ENCODE data around the gene SLC16A12. TPM values are rescaled to one million over a fixed set of nuclear protein-coding genes. Genes with fewer than 3 reads are reported as not detected.

The SLC16A12 gene
- total and polyA plus RNA-seq, 2 donors (not counting 1 experiment from before 2014, with no cell fraction given) = under 0.01 to 0.26 TPM

DNA sequence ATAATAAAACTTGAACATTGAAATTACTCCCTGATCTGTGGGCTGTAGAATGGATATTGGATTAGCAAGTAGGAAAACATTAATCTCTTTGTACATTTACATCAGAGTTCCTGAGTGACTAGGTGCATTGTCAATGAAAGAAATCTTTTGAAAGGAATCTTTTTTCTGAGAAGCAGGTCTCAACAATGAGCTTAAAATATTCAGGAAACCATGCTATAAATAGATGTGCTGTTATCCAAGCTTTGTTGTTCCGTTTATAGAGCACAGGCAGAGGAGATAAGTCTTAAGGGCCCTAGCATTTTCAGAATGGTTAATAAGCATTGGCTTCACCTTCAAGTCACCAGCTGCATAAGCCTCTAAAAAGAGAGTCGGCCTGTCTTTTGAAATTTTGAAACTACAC, 41.3 kb upstream of the SLC16A12 start:
- no peaks in the 10 kb centered on the region for H4K20me1 ChIP-seq (ENCODE audit: control insufficient read depth, extremely low read depth, insufficient read depth, low read length)
- H3K4me1 ChIP-seq (ENCODE audit: control insufficient read depth, extremely low read depth, insufficient read depth, low read length) = no peaks in the 10 kb centered on the region
- TF ChIP-seq, protein P1, sequence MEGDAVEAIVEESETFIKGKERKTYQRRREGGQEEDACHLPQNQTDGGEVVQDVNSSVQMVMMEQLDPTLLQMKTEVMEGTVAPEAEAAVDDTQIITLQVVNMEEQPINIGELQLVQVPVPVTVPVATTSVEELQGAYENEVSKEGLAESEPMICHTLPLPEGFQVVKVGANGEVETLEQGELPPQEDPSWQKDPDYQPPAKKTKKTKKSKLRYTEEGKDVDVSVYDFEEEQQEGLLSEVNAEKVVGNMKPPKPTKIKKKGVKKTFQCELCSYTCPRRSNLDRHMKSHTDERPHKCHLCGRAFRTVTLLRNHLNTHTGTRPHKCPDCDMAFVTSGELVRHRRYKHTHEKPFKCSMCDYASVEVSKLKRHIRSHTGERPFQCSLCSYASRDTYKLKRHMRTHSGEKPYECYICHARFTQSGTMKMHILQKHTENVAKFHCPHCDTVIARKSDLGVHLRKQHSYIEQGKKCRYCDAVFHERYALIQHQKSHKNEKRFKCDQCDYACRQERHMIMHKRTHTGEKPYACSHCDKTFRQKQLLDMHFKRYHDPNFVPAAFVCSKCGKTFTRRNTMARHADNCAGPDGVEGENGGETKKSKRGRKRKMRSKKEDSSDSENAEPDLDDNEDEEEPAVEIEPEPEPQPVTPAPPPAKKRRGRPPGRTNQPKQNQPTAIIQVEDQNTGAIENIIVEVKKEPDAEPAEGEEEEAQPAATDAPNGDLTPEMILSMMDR (conservative IDR thresholded peaks at IDR 0.05 in 1 of 2, IDR thresholded peaks at IDR 0.05 in 1 of 2; ENCODE audit: low read depth in 1 of 2, low read length in 2 of 2) = no peak
- no peak for TF ChIP-seq EZH2 (IDR thresholded peaks at IDR 0.05; ENCODE audit: low read length, missing control alignments)
- no peaks in the 10 kb centered on the region for H3K9me3 ChIP-seq (ENCODE audit: control insufficient read depth, insufficient read depth, low read depth, low read length)
- H3K9ac ChIP-seq (ENCODE audit: insufficient read depth, low read length) = no peak overlapping the region
- no peak overlapping the region for H3K4me3 ChIP-seq (replicated peaks in 1 of 4; ENCODE audit: control extremely low read depth in 1 of 4, insufficient read depth in 1 of 4, low read depth in 3 of 4, low read length in 4 of 4)
- no peaks in the 10 kb centered on the region for H3K79me2 ChIP-seq (ENCODE audit: control insufficient read depth, insufficient read depth, low read length)
- no peaks in the 10 kb centered on the region for H3K27me3 ChIP-seq (ENCODE audit: control insufficient read depth, insufficient read depth, low read length)
- H3K27ac ChIP-seq (ENCODE audit: insufficient read depth, low read length) = no peak overlapping the region
- no peaks in the 10 kb centered on the region for H3K36me3 ChIP-seq (ENCODE audit: control insufficient read depth, insufficient read depth, low read length)
- DNase-seq (ENCODE audit: low read depth in 2 of 2) = no peak
- H2AFZ ChIP-seq (ENCODE audit: low read length) = no peak overlapping the region
- H3K4me2 ChIP-seq (ENCODE audit: extremely low read depth, insufficient read depth, low read length) = no peak overlapping the region

DNA sequence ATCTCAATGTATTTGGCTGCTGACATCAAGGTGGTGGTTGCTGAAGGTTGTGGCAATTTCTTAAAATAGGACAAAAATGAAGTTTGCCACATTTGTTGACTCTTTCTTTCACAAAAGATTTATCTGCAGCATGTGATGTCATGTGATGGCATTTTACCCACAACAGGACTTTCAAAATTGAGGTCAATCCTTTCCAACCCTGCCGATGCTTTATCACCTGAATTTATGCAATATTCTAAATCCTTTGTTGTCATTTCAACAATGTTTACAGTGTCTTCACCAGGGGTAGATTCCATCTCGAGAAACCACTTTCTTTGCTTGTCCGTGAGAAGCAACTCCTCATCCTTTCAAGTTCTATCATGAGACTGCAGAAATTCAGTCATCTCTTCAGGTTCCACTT, 40.6 kb upstream of the SLC16A12 start:
- H3K9ac ChIP-seq (ENCODE audit: insufficient read depth, low read length) = no peak overlapping the region
- H3K79me2 ChIP-seq (ENCODE audit: control insufficient read depth, insufficient read depth, low read length) = no peaks in the 10 kb centered on the region
- H3K27ac ChIP-seq (ENCODE audit: insufficient read depth, low read length) = no peak overlapping the region
- no peak overlapping the region for H3K4me2 ChIP-seq (ENCODE audit: extremely low read depth, insufficient read depth, low read length)
- no peak for DNase-seq (ENCODE audit: low read depth in 2 of 2)
- H3K4me3 ChIP-seq (replicated peaks in 1 of 4; ENCODE audit: control extremely low read depth in 1 of 4, insufficient read depth in 1 of 4, low read depth in 3 of 4, low read length in 4 of 4) = no peak overlapping the region
- no peaks in the 10 kb centered on the region for H3K4me1 ChIP-seq (ENCODE audit: control insufficient read depth, extremely low read depth, insufficient read depth, low read length)
- no peaks in the 10 kb centered on the region for H3K27me3 ChIP-seq (ENCODE audit: control insufficient read depth, insufficient read depth, low read length)
- no peaks in the 10 kb centered on the region for H3K36me3 ChIP-seq (ENCODE audit: control insufficient read depth, insufficient read depth, low read length)
- H3K9me3 ChIP-seq (ENCODE audit: control insufficient read depth, insufficient read depth, low read depth, low read length) = no peaks in the 10 kb centered on the region
- no peak for TF ChIP-seq EZH2 (IDR thresholded peaks at IDR 0.05; ENCODE audit: low read length, missing control alignments)
- TF ChIP-seq, protein P1 (conservative IDR thresholded peaks at IDR 0.05 in 1 of 2, IDR thresholded peaks at IDR 0.05 in 1 of 2; ENCODE audit: low read depth in 1 of 2, low read length in 2 of 2) = no peak
- H4K20me1 ChIP-seq (ENCODE audit: control insufficient read depth, extremely low read depth, insufficient read depth, low read length) = no peaks in the 10 kb centered on the region
- H2AFZ ChIP-seq (ENCODE audit: low read length) = no peak overlapping the region

DNA sequence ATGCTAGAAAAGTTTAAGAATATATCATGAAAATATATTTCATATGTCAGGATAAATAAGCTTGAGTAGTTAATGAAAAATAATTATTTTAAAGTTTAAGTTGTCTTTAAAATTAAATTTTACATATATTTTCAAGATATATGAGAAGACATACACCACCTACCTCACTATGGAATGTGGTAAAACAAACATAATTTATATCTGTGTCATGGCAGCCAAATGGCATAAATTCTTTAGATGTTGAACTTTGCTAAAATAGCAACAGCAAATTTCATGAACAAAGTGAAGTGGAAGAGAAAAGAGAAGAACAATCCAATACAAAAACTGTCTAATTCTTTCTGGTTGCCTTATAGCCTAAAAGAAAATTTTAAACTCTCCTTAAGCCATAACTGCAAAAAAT, 39.6 kb upstream of the SLC16A12 start:
- no peak for TF ChIP-seq EZH2 (IDR thresholded peaks at IDR 0.05; ENCODE audit: low read length, missing control alignments)
- TF ChIP-seq, protein P1 (conservative IDR thresholded peaks at IDR 0.05 in 1 of 2, IDR thresholded peaks at IDR 0.05 in 1 of 2; ENCODE audit: low read depth in 1 of 2, low read length in 2 of 2) = no peak
- Histone ChIP-seq H3K9ac (ENCODE audit: insufficient read depth, low read length) (no peak overlapping the region), H3K27me3 (ENCODE audit: control insufficient read depth, insufficient read depth, low read length) (no peaks in the 10 kb centered on the region), H3K4me3 (replicated peaks in 1 of 4; ENCODE audit: control extremely low read depth in 1 of 4, insufficient read depth in 1 of 4, low read depth in 3 of 4, low read length in 4 of 4) (no peak overlapping the region), H3K27ac (ENCODE audit: insufficient read depth, low read length) (no peak overlapping the region), H3K79me2 (ENCODE audit: control insufficient read depth, insufficient read depth, low read length) (no peaks in the 10 kb centered on the region), H2AFZ (ENCODE audit: low read length) (no peak overlapping the region), H3K4me2 (ENCODE audit: extremely low read depth, insufficient read depth, low read length) (no peak overlapping the region), H3K36me3 (ENCODE audit: control insufficient read depth, insufficient read depth, low read length) (no peaks in the 10 kb centered on the region), H3K4me1 (ENCODE audit: control insufficient read depth, extremely low read depth, insufficient read depth, low read length) (no peaks in the 10 kb centered on the region), H3K9me3 (ENCODE audit: control insufficient read depth, insufficient read depth, low read depth, low read length) (no peaks in the 10 kb centered on the region), H4K20me1 (ENCODE audit: control insufficient read depth, extremely low read depth, insufficient read depth, low read length) (no peaks in the 10 kb centered on the region)
- peak in 1 of 2 donors; percentile 30 for DNase-seq (ENCODE audit: low read depth in 2 of 2)
